SK-N-SH treated with all-trans-retinoic acid at 6 μM for 48 hours (cell line): Measurements from ENCODE around the gene TMEM143.

ENCODE experiments used
- ARNTL ChIP-seq: fragments of 450-650 bp; formaldehyde crosslinking; IDR thresholded peaks from 2 replicates; pipeline ENCODE4 v1.5.0; 2020; ENCODE audit warnings: low read depth, mild to moderate bottlenecking, moderate library complexity, borderline replicate concordance
- CREB5 ChIP-seq: fragments of 250-450 bp; sonication (Bioruptor Pico); IDR thresholded peaks from 2 replicates; pipeline ENCODE4 v1.5.1; 2020; ENCODE audit warnings: low read depth, mild to moderate bottlenecking, moderate library complexity
- ESRRG ChIP-seq: fragments of 250-450 bp; sonication (Bioruptor Pico); IDR thresholded peaks from 2 replicates; pipeline ENCODE4 v1.6.1; 2021; ENCODE audit warnings: mild to moderate bottlenecking
- OSR1 ChIP-seq: fragments of 250-450 bp; sonication (Bioruptor Pico); IDR thresholded peaks from 2 replicates; pipeline ENCODE4 v1.8.0; 2022; ENCODE audit warnings: moderate library complexity, mild to moderate bottlenecking, inconsistent platforms
- TCF4 ChIP-seq: fragments of 250-450 bp; sonication (Bioruptor Pico); IDR thresholded peaks from 2 replicates; pipeline ENCODE4 v1.8.0; 2021; ENCODE audit warnings: mild to moderate bottlenecking, moderate library complexity, borderline replicate concordance
- TOX ChIP-seq: fragments of 250-450 bp; sonication (Bioruptor Pico); IDR thresholded peaks from 2 replicates; pipeline ENCODE4 v1.8.0; 2021; ENCODE audit warnings: mild to moderate bottlenecking, moderate library complexity, borderline replicate concordance
- ZFP30 ChIP-seq: fragments of 450-650 bp; formaldehyde crosslinking; IDR thresholded peaks from 2 replicates; pipeline ENCODE4 v1.5.0; 2022; ENCODE audit warnings: mild to moderate bottlenecking, moderate library complexity
- ZNF565 ChIP-seq: fragments of 450-650 bp; formaldehyde crosslinking; conservative IDR thresholded peaks from 2 replicates; pipeline ENCODE4 v1.5.0; 2020; ENCODE audit warnings: low read depth, mild to moderate bottlenecking, moderate library complexity
- ZNF70 ChIP-seq: fragments of 450-650 bp; formaldehyde crosslinking; IDR thresholded peaks from 2 replicates; pipeline ENCODE4 v1.5.0; 2020; ENCODE audit warnings: mild to moderate bottlenecking, moderate library complexity
- ZNF8 ChIP-seq: fragments of 450-650 bp; formaldehyde crosslinking; IDR thresholded peaks from 2 replicates; pipeline ENCODE4 v1.5.0; 2020; ENCODE audit warnings: mild to moderate bottlenecking, moderate library complexity
- TF ChIP-seq, protein P1 (sequence below): fragments of 250-450 bp; sonication (Bioruptor Pico); IDR thresholded peaks from 2 replicates; pipeline ENCODE4 v1.5.0; 2020; ENCODE audit warnings: mild to moderate bottlenecking, moderate library complexity

DNA sequence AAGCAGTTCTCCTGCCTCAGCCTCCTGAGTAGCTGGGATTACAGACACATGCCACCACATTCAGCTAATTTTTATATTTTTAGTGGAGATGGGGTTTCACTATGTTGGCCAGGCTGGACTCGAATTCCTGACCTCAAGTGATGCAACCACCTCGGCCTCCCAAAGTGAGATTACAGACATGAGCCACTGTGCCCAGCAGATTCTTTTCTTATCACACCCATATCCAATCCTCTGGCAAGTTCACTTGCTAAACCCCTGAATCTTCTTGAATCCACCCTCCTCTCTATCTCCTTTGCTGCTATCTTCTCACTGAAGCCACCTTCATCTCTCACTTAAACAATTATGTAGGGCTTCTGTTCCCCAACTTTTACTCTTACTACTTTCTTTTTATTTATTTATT lies 17.5 kb downstream of the TMEM143 start:
- TF ChIP-seq TCF4 (CRISPR knock-in tag) (no peak), ARNTL (CRISPR knock-in tag) (no peak), ZNF70 (CRISPR knock-in tag) (no peak), ESRRG (CRISPR knock-in tag) (no peak), ZNF8 (no peak), ZFP30 (CRISPR knock-in tag) (no peak), ZNF565 (CRISPR knock-in tag) (no peak), TOX (CRISPR knock-in tag) (no peak), OSR1 (CRISPR knock-in tag) (no peak), CREB5 (CRISPR knock-in tag) (no peak)
- TF ChIP-seq, protein P1, sequence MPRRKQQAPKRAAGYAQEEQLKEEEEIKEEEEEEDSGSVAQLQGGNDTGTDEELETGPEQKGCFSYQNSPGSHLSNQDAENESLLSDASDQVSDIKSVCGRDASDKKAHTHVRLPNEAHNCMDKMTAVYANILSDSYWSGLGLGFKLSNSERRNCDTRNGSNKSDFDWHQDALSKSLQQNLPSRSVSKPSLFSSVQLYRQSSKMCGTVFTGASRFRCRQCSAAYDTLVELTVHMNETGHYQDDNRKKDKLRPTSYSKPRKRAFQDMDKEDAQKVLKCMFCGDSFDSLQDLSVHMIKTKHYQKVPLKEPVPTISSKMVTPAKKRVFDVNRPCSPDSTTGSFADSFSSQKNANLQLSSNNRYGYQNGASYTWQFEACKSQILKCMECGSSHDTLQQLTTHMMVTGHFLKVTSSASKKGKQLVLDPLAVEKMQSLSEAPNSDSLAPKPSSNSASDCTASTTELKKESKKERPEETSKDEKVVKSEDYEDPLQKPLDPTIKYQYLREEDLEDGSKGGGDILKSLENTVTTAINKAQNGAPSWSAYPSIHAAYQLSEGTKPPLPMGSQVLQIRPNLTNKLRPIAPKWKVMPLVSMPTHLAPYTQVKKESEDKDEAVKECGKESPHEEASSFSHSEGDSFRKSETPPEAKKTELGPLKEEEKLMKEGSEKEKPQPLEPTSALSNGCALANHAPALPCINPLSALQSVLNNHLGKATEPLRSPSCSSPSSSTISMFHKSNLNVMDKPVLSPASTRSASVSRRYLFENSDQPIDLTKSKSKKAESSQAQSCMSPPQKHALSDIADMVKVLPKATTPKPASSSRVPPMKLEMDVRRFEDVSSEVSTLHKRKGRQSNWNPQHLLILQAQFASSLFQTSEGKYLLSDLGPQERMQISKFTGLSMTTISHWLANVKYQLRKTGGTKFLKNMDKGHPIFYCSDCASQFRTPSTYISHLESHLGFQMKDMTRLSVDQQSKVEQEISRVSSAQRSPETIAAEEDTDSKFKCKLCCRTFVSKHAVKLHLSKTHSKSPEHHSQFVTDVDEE = no peak
